ENCODE measurements around the gene OR10A4.

- TF ChIP-seq CTCF (tag by site-specific recombination; IDR thresholded peaks at IDR 0.05) = no peak
- no peak for TF ChIP-seq ZFP37 (tag by site-specific recombination; IDR thresholded peaks at IDR 0.05)
Observed at GRCh38 chr11:6882751-6883150, 6.3 kb downstream of the OR10A4 start.
